GM19035 (cell line): ENCODE results near the gene LAMC1.

Experiments used
- ATAC-seq: cut with Tn5 transposase; IDR thresholded peaks from one replicate; pipeline ENCODE4 v1.9.1; 2021; ENCODE audit not compliant: unreplicated experiment

Gene LAMC1

GRCh38 chr1:183180634-183181056 is 157.4 kb downstream of the LAMC1 start:
- no peak for ATAC-seq

DNA sequence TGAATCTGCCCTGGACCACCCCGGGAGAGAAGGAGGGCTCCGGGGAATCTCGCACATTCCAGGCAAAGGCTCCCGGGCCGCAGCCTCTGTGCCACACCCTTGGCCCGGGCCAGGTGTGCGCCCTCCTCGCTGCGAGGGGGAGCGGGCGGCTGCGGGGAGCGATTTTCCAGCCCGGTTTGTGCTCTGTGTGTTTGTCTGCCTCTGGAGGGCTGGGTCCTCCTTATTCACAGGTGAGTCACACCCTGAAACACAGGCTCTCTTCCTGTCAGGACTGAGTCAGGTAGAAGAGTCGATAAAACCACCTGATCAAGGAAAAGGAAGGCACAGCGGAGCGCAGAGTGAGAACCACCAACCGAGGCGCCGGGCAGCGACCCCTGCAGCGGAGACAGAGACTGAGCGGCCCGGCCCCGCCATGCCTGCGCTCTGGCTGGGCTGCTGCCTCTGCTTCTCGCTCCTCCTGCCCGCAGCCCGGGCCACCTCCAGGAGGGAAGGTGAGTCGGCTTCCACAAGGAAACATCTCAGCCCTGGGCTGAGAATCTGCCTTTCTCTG is 162.8 kb downstream of the LAMC1 start, which contains the start of gene LAMC2:
Gene LAMC2 (plus strand): TSS at position 324 of the 550 bp plus-strand sequence. CDS start 89 bp downstream, at position 413.
- ATAC-seq, result no peak

DNA sequence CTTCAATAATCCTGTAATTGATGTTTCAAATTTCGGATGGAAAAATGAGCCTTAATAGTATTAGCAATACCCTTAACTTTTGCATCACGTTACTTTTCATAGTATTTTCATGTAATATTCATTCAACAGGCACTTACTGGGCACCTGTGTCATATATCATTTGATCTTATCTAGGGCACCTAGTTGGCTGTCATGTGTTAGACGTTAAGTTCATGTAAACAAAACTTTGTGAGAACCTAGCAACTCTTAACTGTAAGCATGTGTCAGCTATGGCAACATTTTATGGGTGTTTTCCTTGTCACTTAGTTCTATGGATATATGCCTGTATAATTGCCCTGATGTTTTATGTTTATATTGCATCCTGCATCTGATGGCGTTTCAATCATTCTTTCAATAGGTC is 163.6 kb downstream of the LAMC1 start:
- no peak for ATAC-seq

GRCh38 chr1:183188240-183188639 is 165.0 kb downstream of the LAMC1 start:
- no peak for ATAC-seq

DNA sequence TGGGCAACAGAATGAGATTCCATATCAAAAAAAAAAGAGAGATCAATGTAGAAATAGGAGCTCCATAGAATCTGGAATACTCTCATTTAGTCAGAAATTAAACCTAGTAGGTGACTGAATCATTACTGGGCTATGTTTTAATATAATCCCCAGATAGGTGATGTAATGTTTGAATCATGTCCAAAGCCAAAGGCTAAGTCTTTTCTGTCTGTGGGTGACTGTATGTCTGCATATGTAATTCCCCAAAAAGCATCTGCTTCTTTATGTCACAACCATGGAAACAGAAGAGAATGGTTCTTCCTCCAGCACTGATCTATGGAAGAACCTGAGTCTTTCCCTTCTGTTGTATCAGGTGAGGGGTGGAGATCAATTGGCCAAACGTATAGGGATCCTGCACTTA is 168.6 kb downstream of the LAMC1 start:
- no peak for ATAC-seq

- ATAC-seq, result no peak
Observed at GRCh38 chr1:183193963-183194525, 170.8 kb downstream of the LAMC1 start.

DNA sequence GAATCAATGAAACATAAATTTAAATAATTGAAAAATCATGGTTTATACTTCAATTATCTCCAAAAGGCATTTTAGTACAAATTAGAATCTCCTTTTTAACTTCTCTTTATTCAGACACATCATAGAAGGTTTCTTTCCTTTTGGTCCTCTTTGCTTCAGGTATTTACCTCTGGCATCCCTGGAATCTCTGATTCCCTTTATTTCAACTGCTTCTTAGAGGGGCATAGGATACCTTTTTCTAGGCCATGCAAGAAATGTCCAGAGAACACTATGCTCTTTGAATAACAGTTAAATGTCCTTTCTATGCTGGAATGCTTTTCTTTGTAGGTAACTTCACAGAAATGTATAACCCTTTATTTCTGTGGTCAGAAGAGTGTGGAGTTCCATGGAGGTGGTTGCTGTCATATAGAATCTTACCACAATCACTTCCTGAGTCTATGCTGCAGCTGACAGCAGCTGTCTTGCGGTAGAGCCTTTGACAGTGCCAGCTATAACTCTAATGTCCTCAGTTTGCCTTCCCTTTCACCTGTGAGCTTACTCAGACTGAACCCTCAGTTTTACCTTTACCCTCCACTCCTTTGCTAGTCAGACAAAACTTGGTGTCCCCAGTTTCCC is 171.4 kb downstream of the LAMC1 start:
- ATAC-seq, result peak; percentile 95

- peak; percentile 29 for ATAC-seq
Observed at GRCh38 chr1:183195142-183195574, 171.9 kb downstream of the LAMC1 start.
